GM06990 (cell line): ENCODE data around the gene KCND3.
"Not testable (repeated sequence)": the region's sequence is repeated elsewhere in the genome, so short reads cannot be mapped to it uniquely, and the experiment has no call there.

ENCODE experiments used
- DNase-seq: peaks from one replicate; pipeline ENCODE4 v3.0.0-alpha.2; 2011; ENCODE audit not compliant: insufficient read length; ENCODE audit errors: extremely low read depth
- H3K27me3 ChIP-seq: replicated peaks from 2 replicates; pipeline ENCODE4 v1.6.0; 2011; ENCODE audit warnings: low read length; ENCODE audit not compliant: control insufficient read depth, insufficient read depth
- H3K36me3 ChIP-seq: 2 replicates; pipeline ENCODE4 v1.5.1; 2011; ENCODE audit warnings: low read length; ENCODE audit not compliant: control insufficient read depth, insufficient read depth
- H3K4me3 ChIP-seq: replicated peaks from 2 replicates; pipeline ENCODE4 v1.5.1; 2011; ENCODE audit warnings: low read depth, mild to moderate bottlenecking, control low read depth, low read length
- TF ChIP-seq, protein P1 (sequence below): IDR thresholded peaks from 2 replicates; pipeline ENCODE4 v1.5.1; 2011; ENCODE audit warnings: low read length, control low read depth, mild to moderate bottlenecking, inconsistent platforms; ENCODE audit not compliant: insufficient read depth, poor library complexity, severe bottlenecking

Gene KCND3

GRCh38 chr1:111805251-111805650 is 184.2 kb downstream of the KCND3 start:
- DNase-seq: no peak
- TF ChIP-seq, protein P1, sequence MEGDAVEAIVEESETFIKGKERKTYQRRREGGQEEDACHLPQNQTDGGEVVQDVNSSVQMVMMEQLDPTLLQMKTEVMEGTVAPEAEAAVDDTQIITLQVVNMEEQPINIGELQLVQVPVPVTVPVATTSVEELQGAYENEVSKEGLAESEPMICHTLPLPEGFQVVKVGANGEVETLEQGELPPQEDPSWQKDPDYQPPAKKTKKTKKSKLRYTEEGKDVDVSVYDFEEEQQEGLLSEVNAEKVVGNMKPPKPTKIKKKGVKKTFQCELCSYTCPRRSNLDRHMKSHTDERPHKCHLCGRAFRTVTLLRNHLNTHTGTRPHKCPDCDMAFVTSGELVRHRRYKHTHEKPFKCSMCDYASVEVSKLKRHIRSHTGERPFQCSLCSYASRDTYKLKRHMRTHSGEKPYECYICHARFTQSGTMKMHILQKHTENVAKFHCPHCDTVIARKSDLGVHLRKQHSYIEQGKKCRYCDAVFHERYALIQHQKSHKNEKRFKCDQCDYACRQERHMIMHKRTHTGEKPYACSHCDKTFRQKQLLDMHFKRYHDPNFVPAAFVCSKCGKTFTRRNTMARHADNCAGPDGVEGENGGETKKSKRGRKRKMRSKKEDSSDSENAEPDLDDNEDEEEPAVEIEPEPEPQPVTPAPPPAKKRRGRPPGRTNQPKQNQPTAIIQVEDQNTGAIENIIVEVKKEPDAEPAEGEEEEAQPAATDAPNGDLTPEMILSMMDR: no peak
- Histone ChIP-seq H3K4me3 (no peak overlapping the region), H3K36me3 (no peaks in the 10 kb centered on the region), H3K27me3 (peaks cover 3% of the 10 kb centered on the region)

GRCh38 chr1:111804776-111805175 is 184.7 kb downstream of the KCND3 start:
- TF ChIP-seq, protein P1: no peak
- H3K27me3 ChIP-seq: peaks cover 2% of the 10 kb centered on the region
- H3K4me3 ChIP-seq: no peak overlapping the region
- H3K36me3 ChIP-seq: no peaks in the 10 kb centered on the region
- no peak for DNase-seq

DNA sequence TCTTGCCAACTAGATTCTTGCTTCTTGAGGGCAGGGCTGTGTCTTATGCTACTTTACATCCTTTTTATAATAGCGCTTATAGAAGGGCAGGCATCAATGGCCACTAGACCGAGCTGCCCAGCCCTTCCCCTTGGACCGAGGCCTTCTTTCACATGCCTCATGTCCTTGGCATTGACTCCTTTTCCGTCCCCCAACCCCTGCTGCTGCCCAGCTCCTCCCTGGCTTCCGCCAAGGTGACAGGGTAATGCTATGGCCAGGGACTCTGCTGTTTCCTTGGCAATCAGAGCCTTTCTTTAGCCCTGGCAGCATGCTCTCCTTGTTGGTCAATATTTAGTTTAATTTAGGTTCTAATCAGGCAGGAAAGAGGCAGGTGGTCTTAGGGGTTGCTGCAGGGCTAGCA is 185.5 kb downstream of the KCND3 start:
- H3K4me3 ChIP-seq: no peak overlapping the region
- no peaks in the 10 kb centered on the region for H3K36me3 ChIP-seq
- TF ChIP-seq, protein P1: no peak
- peaks cover 2% of the 10 kb centered on the region for H3K27me3 ChIP-seq
- no peak for DNase-seq

DNA sequence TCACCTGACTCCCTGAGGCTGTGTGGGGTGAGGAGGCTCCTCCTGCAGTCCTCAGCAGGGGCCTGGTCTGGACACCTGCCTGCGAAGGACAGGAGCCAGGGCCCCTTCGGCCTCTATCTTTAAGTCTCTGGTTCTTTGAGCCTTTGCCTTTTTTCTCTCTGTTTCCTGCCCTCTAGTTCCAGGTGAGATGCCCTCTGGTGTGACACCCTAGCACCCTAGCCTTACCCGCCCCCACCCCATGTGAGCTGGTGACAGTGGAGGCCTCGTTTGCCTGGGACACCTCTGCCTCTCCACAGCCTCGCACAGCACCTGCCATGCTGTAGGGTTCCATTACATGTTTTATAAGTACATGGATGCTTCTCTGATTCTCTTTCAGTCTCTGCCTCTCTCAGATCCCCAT is 186.5 kb downstream of the KCND3 start:
- DNase-seq: no peak
- Histone ChIP-seq H3K4me3 (no peak overlapping the region), H3K27me3 (peaks cover 2% of the 10 kb centered on the region), H3K36me3 (no peaks in the 10 kb centered on the region)
- TF ChIP-seq, protein P1: no peak

DNA sequence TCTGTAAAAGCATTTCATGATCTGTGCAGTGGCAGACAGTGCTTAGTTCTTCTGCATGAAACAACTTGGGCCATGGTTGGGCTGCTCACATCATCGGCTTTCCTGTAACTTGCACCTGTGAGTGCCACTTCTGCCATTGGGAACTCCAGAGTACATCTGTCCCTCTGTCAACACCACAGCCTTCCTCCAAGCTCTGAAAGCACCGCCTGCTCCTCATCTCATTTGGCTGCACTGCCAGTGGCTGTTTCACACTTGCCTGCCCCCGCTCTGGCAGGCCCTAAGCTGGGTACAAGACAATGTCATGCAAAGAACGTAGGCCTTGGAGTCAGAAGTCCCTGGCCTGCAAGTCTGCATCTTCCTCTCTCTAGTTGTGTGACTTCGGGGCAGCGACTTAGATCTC is 187.4 kb downstream of the KCND3 start:
- TF ChIP-seq, protein P1: no peak
- no peak for DNase-seq
- Histone ChIP-seq H3K4me3 (no peak overlapping the region), H3K27me3 (peaks cover 2% of the 10 kb centered on the region), H3K36me3 (no peaks in the 10 kb centered on the region)

GRCh38 chr1:111801071-111801850 is 188.2 kb downstream of the KCND3 start:
- Histone ChIP-seq H3K27me3 (peaks cover 2% of the 10 kb centered on the region), H3K4me3 (no peak overlapping the region), H3K36me3 (no peaks in the 10 kb centered on the region)
- TF ChIP-seq, protein P1: no peak
- DNase-seq: no peak

- not testable (repeated sequence) for H3K27me3 ChIP-seq, H3K36me3 ChIP-seq, DNase-seq, H3K4me3 ChIP-seq
These were observed 189.7 kb downstream of the KCND3 start for GRCh38 chr1:111799722-111800121.
